ENCODE data around the gene SIMC1.
"Not testable (repeated sequence)": the region's sequence is repeated elsewhere in the genome, so short reads cannot be mapped to it uniquely, and the experiment has no call there.

SIMC1 gene

DNA sequence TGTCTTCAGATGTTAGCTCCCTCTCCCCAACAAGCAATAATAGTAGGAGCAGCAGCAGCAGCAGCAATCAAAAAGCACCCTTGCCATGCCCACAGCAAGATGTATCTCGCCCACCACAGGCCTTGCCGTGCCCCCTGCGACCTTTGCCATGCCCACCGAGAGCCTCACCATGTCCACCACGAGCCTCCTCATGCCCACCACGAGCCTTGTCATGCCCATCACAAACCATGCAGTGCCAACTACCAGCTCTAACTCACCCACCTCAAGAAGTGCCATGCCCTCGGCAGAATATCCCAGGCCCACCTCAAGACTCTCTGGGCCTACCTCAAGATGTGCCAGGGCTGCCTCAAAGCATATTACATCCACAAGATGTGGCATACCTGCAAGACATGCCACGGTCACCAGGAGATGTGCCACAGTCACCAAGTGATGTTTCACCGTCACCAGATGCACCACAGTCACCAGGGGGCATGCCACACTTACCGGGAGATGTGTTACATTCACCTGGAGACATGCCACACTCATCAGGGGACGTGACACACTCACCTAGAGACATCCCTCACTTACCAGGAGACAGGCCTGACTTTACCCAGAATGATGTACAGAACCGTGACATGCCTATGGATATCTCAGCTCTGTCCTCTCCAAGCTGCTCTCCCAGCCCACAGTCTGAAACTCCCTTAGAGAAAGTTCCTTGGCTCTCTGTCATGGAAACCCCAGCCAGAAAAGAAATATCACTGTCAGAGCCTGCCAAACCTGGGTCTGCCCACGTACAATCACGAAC is 52.0 kb downstream of the SIMC1 start:
- in situ Hi-C loops (cut with HindIII; ENCODE audit: low sequenced_read_pairs), result not testable (repeated sequence)

DNA sequence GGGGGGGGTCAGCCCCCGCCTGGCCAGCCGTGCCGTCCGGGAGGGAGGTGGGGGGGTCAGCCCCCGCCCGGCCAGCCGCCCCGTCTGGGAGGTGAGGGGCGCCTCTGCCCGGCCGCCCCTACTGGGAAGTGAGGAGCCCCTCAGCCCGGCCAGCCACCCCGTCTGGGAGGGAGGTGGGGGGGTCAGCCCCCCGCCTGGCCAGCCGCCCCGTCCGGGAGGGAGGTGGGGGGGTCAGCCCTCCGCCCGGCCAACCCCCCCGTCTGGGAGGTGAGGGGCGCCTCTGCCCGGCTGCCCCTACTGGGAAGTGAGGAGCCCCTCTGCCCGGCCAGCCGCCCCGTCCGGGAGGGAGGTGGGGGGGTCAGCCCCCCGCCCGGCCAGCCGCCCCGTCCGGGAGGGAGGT is 67.1 kb downstream of the SIMC1 start:
- in situ Hi-C loops (cut with HindIII; ENCODE audit: low sequenced_read_pairs), result not testable (repeated sequence)

DNA sequence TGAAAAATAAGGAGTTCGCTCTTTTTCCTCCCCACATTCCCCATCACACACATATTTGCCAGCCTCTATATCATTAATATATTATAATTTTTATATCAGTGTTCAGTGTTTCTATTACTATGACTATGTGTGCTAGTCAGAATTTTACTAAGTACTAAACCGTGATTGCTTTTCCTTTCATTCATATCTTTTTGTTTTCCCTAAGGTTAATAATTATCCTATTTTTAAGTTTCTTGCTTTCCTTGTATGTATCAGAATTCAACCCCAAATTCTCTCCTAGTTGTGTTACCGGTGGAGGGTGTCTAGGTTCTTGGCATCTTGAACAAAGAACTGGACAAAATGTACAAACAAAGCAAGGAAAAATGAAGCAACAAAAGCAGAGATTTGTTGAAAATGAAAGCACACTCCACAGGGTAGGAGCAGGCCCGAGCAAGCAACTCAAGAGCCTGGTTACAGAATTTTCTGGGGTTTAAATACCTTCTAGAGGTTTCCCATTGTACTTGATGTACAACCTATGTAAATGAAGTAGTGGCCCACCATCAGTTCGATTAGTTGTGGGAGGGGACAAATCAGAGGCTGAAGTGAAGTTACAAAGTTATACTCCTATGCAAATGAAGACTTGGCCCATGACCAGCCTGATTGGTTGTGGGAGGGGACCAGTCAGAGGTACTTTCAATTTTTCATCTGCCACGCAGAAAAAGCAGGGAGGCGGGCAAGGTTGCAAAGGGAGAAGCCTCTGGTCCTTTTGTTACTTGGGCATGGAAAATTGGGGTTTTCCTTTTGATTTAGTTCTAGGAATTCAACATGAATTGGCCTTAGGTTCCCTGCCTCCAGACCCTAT is 79.5 kb downstream of the SIMC1 start:
- in situ Hi-C loops (cut with HindIII; ENCODE audit: low sequenced_read_pairs), result no loop called here

DNA sequence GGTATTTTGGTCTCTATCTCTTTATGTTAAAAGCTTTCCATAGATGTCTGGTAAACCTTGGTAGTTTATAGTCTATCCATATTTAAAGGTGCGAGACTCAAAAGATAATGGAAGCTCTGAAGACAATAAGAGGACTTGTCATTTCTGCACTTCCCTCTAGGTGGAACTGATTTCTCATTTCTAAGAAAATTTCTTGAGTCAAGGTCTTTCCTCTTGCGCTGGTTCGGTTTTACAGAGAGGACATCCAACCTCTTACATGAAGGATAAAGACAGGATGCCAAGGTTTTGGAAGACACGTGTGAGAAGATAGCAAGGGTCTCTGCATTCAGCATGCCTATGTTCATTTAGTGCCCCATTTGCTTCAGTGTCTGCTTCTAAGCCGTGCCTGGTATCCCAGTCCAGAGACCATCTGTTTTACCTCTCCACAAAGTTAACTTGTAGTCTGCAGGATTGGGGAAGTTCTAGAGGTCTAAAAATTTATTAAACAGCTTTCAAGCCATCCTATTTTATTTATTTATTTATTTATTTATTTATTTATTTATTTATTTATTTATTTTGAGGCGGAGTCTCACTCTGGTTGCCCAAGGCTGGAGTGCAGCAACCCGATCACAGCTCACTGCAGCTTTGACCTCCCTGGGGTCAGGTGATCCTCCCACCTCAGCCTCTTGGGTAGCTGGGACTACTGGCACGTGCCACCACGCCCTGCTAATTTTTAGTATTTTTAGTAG is 81.8 kb downstream of the SIMC1 start:
- in situ Hi-C loops (cut with HindIII; ENCODE audit: low sequenced_read_pairs), result no loop called here

DNA sequence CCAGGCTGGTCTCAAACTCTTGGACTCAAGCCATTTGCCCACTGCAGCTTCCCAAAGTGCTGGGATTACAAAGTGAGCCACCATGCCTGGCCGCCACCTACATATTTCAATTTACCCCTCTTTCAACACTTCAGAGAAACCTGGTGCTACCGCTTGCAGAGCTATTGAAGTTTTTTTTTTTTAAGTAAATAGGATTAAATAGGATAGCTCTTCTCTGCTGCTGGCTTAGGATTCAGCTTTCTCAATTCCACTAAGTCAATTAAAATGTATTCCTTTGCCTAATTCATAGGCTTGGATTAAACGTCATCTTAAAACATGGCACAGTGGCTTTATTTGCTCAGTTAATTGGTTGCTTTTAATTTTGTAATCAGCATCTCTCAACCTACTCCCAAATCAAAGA is 82.4 kb downstream of the SIMC1 start:
- in situ Hi-C loops (cut with HindIII; ENCODE audit: low sequenced_read_pairs), result no loop called here

DNA sequence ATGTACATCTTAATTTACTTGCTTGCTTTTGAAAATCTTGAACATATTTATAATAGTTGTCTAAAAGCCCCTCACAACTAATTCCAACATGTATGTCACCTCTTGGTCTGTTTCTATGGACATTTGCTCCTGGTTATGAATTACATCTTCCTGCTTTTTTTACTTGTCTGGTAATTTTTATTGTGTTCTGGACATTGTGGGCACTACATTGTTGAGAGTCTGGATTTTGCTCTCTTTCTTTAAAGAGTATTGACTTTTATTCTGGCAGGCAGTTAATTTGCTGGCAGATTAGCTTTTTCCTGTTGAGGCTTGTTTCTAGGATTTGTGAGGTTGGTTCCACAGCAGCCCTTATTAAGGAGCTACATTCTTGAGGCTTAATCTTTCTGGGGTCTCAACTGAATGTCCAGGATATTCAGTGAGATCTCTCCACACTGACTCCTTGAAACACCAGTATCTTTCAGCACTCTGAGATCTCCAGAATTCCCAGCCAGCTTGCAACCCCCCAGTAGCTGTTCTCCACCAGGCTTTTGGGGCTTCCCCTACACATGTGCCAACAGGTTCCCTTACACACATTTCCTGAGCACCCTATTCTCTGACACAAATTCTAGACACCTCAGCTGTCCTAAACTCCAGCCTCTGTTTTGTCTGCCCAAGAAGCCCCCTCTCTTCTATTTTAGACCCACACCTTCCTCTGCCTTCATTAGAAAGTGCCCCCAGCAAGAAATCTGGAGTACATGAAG is 96.0 kb downstream of the SIMC1 start:
- in situ Hi-C loops (cut with HindIII; ENCODE audit: low sequenced_read_pairs), result no loop called here

DNA sequence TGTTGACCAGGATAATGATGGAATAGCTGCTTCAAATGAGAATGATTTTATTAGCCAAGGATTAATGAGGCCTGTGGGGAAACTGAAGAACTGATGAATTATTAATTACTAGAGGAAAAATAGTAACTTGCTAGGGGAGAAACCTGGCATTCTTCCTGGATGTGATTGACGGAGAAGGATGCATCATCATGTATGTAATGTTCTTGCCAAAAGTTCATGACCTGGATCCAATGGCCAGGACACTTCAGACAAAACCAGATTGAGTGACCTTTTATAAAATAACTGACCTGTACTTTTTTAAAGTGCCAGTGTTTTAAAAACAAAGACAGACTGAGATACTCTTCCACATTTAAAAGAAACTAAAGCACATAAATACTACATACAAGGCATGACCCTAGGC is 99.7 kb downstream of the SIMC1 start:
- in situ Hi-C loops (cut with HindIII; ENCODE audit: low sequenced_read_pairs), result no loop called here

DNA sequence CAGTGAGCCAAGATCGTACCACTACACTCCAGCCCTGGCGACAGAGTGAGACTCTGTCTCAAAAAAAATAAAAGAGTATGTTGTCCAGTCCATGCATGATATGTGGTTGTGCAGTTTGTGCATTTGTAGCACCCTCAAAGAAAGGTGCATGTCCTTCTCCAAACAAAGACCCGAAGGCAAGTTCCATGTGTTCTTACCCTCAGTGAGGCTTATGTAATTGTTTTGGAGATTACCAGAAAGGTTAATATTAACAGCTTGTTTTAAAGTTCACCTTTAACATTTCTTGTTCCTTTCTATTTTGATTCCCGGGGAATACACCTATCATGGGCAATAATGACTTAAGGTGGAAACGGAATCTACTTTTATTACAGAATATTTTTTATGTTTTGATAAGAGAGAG is 101.1 kb downstream of the SIMC1 start:
- in situ Hi-C loops (cut with HindIII; ENCODE audit: low sequenced_read_pairs), result no loop called here

DNA sequence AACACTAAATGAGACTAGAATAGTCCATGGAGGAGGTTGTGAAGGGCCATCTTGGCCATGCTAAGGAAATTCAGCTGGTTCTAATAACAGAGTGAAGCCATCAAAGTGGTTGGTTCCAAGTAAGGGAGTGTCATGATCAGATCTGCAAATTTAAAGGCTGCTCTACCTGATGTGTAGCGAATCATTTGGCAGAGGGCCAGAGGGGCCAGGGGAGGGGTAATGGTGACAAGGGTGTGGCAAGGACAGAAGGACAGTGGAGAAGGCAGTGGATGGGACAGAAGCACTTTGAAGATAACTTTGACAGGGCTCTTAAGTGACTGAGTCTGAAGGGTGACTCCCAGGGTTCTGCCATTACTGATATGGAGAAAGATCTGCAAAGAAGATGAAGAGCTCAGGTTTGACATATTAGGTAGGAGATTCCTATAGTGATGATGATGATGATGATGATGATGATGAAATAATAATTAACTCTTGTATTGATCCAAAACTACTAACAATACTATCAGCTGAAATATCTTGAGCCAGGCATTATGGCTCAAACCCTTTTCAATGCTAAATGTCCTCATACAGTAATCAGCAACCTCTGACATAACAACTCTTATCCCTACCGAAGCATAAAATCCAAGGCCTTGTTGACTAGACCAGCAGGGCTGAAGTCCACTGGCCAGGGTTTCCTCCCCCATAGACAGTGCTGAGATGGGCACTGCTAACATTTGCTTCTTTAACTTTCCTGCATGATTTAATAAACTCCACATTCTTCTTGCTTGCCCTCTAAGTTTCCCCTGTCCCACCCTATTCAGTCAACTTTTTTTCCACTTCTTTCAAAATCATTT is 103.3 kb downstream of the SIMC1 start:
- in situ Hi-C loops (cut with HindIII; ENCODE audit: low sequenced_read_pairs), result no loop called here

DNA sequence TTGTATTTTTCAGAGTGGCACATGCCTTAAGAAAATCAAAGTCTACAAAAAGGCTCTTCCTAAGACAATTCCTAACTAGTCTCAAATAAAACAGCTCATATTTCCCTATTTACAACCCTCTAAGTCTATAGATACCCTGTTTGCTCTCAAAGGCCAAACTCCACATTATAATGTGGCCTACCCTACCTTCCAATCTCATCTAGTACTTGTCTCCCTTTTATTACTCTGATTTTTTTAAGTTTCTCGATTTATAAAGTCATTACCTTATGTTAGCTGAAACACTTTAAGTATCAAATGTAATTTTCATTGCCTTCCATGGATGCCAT is 103.9 kb downstream of the SIMC1 start:
- in situ Hi-C loops (cut with HindIII; ENCODE audit: low sequenced_read_pairs), result no loop called here

DNA sequence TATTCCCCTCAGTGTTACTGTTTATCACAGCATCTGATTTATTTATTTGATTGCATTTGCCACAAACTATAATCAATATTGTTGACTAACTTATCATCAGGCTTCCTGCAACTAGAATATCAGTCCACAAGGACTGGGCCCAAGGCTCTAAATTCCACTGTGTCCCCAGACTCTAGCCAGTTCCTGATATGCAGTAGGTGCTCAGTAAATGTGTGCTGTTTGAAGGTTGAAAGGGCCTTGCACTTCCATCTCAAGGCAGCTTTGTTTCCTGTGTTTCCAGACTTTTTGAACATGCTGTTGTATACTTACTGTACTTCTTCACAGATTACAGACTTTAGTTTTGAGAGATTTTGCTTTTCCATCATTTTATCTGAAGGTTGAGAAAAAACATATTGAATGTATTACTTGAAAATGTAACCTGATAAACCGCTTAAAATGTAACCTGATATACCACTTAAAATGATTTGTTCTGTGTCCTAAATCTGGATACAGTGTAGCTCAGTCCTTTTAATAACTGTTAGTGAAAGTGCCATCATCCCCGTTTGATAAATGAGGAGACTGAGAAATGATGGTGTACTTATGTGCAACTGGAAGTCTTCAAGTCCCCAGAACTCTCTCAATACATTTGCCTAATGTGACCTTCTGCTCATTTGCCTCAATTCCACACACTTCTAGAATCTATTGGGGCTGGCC is 104.7 kb downstream of the SIMC1 start:
- in situ Hi-C loops (cut with HindIII; ENCODE audit: low sequenced_read_pairs), result no loop called here

DNA sequence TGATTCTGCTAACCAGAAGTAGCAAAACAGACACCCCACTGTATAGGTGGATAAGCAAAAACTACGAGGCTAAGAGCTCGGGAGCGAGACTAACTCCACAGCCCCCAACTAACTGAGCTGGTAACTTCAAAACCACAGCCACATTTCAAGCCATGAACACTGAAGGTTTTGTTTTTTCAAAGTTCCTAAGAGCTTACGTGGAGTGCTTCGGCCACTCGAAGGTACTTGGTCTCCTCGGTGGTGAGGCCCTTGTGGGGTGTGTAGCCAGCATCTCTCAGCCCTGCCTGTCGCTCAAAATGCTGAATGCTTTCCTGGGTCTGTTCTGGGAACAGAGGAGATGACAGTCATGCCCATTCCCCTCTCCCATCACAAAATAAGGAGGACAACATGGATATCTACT is 112.2 kb downstream of the SIMC1 start:
- in situ Hi-C loops (cut with HindIII; ENCODE audit: low sequenced_read_pairs), result no loop called here

DNA sequence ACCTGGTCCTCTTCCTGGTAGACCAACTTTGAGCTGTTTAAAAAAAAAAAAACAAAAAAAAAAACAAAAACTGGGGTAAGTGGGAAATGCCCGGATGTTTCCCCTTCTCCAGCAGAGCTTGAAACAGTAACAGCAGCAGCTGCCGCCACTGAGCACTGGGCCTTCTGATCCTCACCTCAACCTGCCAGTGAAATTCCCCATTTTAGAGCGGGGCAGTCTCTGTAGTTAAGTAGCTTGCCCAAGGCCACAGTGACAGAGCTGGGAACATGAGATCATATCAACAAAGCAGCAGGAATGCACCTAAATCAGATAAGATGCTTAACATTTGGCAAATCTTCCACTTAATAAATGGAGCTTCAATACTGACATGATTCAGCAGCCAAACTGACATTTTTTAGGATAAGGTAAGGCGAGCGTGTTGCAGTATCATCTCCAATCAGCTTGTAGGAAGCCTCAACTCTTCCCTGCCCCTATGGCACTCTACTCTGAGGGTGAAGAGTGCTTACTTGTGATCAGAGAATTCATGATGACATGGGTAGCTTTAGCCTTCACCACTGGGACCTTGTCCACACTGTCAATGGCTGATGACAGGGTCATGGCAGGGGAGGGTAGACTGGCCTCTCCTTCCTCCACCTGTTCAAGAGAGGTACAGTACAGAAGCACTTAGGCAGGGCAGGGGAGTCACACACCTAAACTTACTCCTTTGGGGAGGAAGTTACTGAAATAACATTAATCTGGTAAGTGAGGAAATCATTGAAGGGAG is 114.1 kb downstream of the SIMC1 start:
- in situ Hi-C loops (cut with HindIII; ENCODE audit: low sequenced_read_pairs), result no loop called here

DNA sequence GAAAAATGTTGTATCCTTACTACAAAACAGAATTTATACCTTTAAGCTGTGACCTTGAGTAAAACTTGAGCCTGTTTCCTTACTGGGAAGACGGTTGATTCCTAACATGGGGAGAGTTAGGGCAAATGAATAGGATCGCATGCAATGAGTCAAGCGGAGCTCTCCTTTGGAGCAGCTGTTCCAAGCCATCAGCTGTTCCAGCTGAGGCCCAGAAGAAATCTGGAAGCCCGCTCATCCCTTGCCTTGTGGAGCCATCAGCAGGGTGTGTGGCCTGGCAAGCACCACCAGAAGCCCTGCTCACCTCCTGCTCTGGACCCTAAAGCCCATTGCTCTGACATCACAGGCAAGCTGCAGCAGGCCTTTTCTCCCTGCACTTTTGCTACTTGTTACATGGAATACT is 115.3 kb downstream of the SIMC1 start:
- in situ Hi-C loops (cut with HindIII; ENCODE audit: low sequenced_read_pairs), result no loop called here

DNA sequence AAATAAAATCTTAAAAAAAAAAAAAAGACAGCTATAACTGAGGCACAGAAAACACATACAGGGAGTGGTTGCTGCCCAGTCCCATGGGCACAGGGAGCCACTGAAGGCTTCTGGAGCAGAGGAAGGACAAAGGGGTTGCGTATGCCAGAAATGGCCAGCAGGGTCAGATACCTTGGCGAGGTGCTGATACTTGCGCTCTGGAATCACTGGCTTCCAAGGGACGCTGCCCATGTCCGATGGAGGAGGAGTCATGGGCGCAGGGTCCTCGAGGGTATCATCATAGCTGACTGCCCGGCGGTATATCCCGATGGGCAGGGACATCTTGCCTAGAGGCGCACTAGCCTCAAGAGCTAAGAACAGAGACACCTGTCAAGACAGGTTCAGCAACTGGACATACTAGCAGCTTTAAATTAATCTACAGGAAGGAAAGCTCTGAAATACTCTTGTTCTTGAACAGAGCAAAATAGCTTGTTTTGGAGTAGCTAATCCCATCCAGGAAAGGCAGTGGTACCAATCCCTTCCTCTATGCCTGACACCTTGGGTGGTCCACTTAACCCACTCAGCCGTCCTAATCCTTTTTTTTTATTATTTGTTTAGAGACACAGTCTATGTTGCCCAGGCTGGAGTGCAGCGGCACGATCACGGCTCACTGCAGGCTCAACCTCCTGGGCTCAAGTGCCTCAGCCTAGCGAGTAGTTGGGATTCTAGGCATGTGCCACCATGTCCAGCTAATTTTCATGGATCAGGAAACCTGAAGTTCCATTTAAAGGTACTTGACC is 117.4 kb downstream of the SIMC1 start:
- in situ Hi-C loops (cut with HindIII; ENCODE audit: low sequenced_read_pairs), result no loop called here

DNA sequence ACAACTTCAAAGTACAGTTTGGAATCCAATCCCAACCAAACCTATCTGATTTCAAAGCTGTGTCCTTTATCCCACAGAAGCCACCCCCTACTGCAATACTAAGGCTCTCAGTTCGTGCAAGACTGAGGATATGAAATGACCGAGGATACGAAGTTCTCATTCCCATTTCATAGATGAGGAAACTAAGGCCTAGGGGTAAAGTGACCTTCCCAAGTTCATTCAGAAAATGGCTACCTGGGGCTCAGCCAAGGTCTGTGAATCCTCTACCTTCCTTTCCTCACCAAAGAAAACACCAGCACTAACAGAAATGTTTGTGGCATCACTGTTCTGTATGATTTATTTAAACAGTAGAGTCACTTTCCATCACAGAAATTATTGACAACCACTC is 117.9 kb downstream of the SIMC1 start:
- in situ Hi-C loops (cut with HindIII; ENCODE audit: low sequenced_read_pairs), result no loop called here

DNA sequence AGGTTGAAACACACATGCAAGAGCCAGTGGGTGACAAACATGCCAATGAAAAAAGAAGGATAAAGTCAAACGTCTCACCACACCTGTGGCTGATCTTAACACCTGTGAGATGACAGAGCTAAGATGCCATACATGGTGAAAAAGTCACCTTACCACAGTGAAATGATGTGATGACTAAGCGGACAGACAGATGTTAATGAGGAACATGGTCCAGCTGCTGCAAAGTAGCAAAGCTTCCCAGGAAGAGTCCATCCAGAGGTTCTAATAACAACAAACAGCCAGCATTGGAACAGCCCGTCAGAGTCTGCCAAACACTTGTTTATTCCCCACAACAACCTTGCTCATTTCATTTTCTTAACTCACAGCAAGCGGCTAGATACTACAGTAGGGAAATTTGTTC is 121.4 kb downstream of the SIMC1 start:
- in situ Hi-C loops (cut with HindIII; ENCODE audit: low sequenced_read_pairs), result no loop called here

DNA sequence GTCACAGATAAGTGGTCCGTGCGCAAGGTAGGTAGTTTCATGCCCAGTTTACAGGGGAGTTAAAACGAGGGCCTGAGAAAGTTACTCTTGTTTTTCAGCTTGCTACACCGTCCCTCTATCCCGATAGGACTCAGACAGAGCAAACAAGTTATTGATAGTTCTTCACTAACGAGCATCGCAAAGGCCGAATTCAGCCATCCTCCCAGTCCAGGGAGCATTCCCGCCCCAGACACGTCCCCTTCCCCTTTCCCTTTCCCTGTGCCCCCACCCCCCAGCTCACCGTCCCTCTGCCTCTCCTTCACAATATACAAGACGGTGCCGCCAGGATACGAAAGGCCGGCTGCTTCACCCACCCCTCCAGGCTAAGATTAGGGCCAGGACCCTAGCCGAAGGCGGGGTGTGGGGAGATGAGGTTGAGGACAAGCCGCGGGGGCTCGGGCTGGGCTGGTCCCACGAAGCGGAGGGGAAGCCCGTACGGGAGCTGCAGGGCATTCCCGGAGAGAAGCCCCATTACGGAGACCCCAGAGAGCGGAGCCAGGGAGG is 122.7 kb downstream of the SIMC1 start:
- in situ Hi-C loops (cut with HindIII; ENCODE audit: low sequenced_read_pairs), result no loop called here
